Measurements from ENCODE around the gene WNT7B. TPM values are rescaled to one million over a fixed set of nuclear protein-coding genes. Genes with fewer than 3 reads are reported as not detected.

Gene WNT7B
- total RNA-seq, 3 donors from 2014 or later (not counting 1 experiment from before 2014, with no cell fraction given) = not detected

GRCh38 chr22:45878901-45879551 is 97.9 kb downstream of the WNT7B start:
- H3K27ac ChIP-seq (ENCODE audit: low read length) = no peak overlapping the region
- no peaks in the 10 kb centered on the region for H3K36me3 Mint-ChIP-seq
- no peak for ATAC-seq
- 30% methylated on average over 16 of the region's 16 CpGs for WGBS (ENCODE audit: insufficient coverage)
- no peak overlapping the region for H3K4me3 ChIP-seq (ENCODE audit: low read length)
- no peak overlapping the region for H3K27ac Mint-ChIP-seq
- no peaks in the 10 kb centered on the region for H3K9me3 ChIP-seq (ENCODE audit: control insufficient read depth, insufficient read depth, low read length)
- no peaks in the 10 kb centered on the region for H3K36me3 ChIP-seq (ENCODE audit: control insufficient read depth, insufficient read depth, low read length)
- H3K27me3 ChIP-seq (ENCODE audit: control insufficient read depth, insufficient read depth, low read length) = peaks cover 19% of the 10 kb centered on the region
- intact Hi-C loops (cut with micrococcal nuclease) = no loop called here
- H3K9me3 Mint-ChIP-seq = no peaks in the 10 kb centered on the region
- peaks cover 30 to 38% of the 10 kb centered on the region in 2 donors for H3K27me3 Mint-ChIP-seq (ENCODE audit: low read depth in 2 of 2)
- H3K4me3 Mint-ChIP-seq = no peak overlapping the region
- no peaks in the 10 kb centered on the region for H3K4me1 Mint-ChIP-seq
- TF ChIP-seq CTCF (IDR thresholded peaks at IDR 0.05) = no peak
- no peaks in the 10 kb centered on the region for H3K4me1 ChIP-seq (ENCODE audit: control insufficient read depth, insufficient read depth, low read length)
- no peak for DNase-seq

GRCh38 chr22:45878051-45878781 is 98.7 kb downstream of the WNT7B start:
- Histone ChIP-seq H3K4me1 (ENCODE audit: control insufficient read depth, insufficient read depth, low read length) (no peaks in the 10 kb centered on the region), H3K9me3 (ENCODE audit: control insufficient read depth, insufficient read depth, low read length) (no peaks in the 10 kb centered on the region), H3K27ac (ENCODE audit: low read length) (no peak overlapping the region), H3K4me3 (ENCODE audit: low read length) (no peak overlapping the region), H3K27me3 (ENCODE audit: control insufficient read depth, insufficient read depth, low read length) (peaks cover 19% of the 10 kb centered on the region), H3K36me3 (ENCODE audit: control insufficient read depth, insufficient read depth, low read length) (no peaks in the 10 kb centered on the region)
- intact Hi-C loops (cut with micrococcal nuclease) = no loop called here
- Mint-ChIP-seq H3K4me1 (no peaks in the 10 kb centered on the region), H3K27ac (no peak overlapping the region), H3K9me3 (no peaks in the 10 kb centered on the region), H3K4me3 (no peak overlapping the region), H3K36me3 (no peaks in the 10 kb centered on the region), H3K27me3 (ENCODE audit: low read depth in 2 of 2) (peaks cover 25 to 33% of the 10 kb centered on the region in 2 donors)
- WGBS (ENCODE audit: insufficient coverage) = 19% methylated on average over 25 of the region's 25 CpGs
- no peak for TF ChIP-seq CTCF (IDR thresholded peaks at IDR 0.05)
- no peak for DNase-seq
- no peak for ATAC-seq

GRCh38 chr22:45877651-45878050 is 99.3 kb downstream of the WNT7B start:
- H3K27me3 Mint-ChIP-seq (ENCODE audit: low read depth in 2 of 2) = peaks cover 30 to 36% of the 10 kb centered on the region in 2 donors
- 40% methylated on average over 18 of the region's 18 CpGs for WGBS (ENCODE audit: insufficient coverage)

More at GRCh38 chr22:45877651-45878050, 99.3 kb downstream of the WNT7B start:
- Histone ChIP-seq H3K36me3 (ENCODE audit: control insufficient read depth, insufficient read depth, low read length) (no peaks in the 10 kb centered on the region), H3K4me1 (ENCODE audit: control insufficient read depth, insufficient read depth, low read length) (no peaks in the 10 kb centered on the region), H3K9me3 (ENCODE audit: control insufficient read depth, insufficient read depth, low read length) (no peaks in the 10 kb centered on the region), H3K27me3 (ENCODE audit: control insufficient read depth, insufficient read depth, low read length) (peaks cover 19% of the 10 kb centered on the region), H3K27ac (ENCODE audit: low read length) (no peak overlapping the region), H3K4me3 (ENCODE audit: low read length) (no peak overlapping the region)
- ATAC-seq = no peak
- Mint-ChIP-seq H3K4me1 (no peaks in the 10 kb centered on the region), H3K4me3 (no peak overlapping the region), H3K27ac (no peak overlapping the region), H3K36me3 (no peaks in the 10 kb centered on the region), H3K9me3 (peaks cover 0 to 4% of the 10 kb centered on the region in 2 donors)
- DNase-seq = no peak
- intact Hi-C loops (cut with micrococcal nuclease) = no loop called here
- TF ChIP-seq CTCF (IDR thresholded peaks at IDR 0.05) = no peak
